Measurements from ENCODE around the gene SBF2. TPM values are rescaled to one million over a fixed set of nuclear protein-coding genes. Genes with fewer than 3 reads are reported as not detected.

The SBF2 gene
- total RNA-seq, 1 donor from 2014 or later = 30.7 TPM

GRCh38 chr11:10022764-10023163 lies 271.3 kb downstream of the SBF2 start:
- no peaks in the 10 kb centered on the region for H3K36me3 Mint-ChIP-seq (ENCODE audit: unreplicated experiment)
- no peak for DNase-seq
- no peaks in the 10 kb centered on the region for H3K4me1 Mint-ChIP-seq (ENCODE audit: low read depth, unreplicated experiment)
- H3K4me3 Mint-ChIP-seq (ENCODE audit: unreplicated experiment) = no peak overlapping the region
- no peaks in the 10 kb centered on the region for H3K9me3 Mint-ChIP-seq (ENCODE audit: unreplicated experiment)
- H3K27me3 Mint-ChIP-seq (ENCODE audit: unreplicated experiment) = peaks cover 2% of the 10 kb centered on the region
- no peak overlapping the region for H3K27ac Mint-ChIP-seq (ENCODE audit: unreplicated experiment)
- TF ChIP-seq CTCF (IDR thresholded peaks at IDR 0.05; ENCODE audit: partially characterized antibody, unreplicated experiment) = no peak

- no peak for DNase-seq
- H3K4me3 Mint-ChIP-seq (ENCODE audit: unreplicated experiment) = no peak overlapping the region
- no peak for TF ChIP-seq CTCF (IDR thresholded peaks at IDR 0.05; ENCODE audit: partially characterized antibody, unreplicated experiment)
- H3K27me3 Mint-ChIP-seq (ENCODE audit: unreplicated experiment) = no peaks in the 10 kb centered on the region
- H3K36me3 Mint-ChIP-seq (ENCODE audit: unreplicated experiment) = no peaks in the 10 kb centered on the region
- no peaks in the 10 kb centered on the region for H3K4me1 Mint-ChIP-seq (ENCODE audit: low read depth, unreplicated experiment)
- H3K27ac Mint-ChIP-seq (ENCODE audit: unreplicated experiment) = no peak overlapping the region
- H3K9me3 Mint-ChIP-seq (ENCODE audit: unreplicated experiment) = no peaks in the 10 kb centered on the region
Observed at GRCh38 chr11:10021563-10021962, 272.5 kb downstream of the SBF2 start.

GRCh38 chr11:10019906-10020682 lies 273.9 kb downstream of the SBF2 start:
- TF ChIP-seq CTCF (IDR thresholded peaks at IDR 0.05; ENCODE audit: partially characterized antibody, unreplicated experiment) = no peak
- Mint-ChIP-seq H3K36me3 (ENCODE audit: unreplicated experiment) (no peaks in the 10 kb centered on the region), H3K27me3 (ENCODE audit: unreplicated experiment) (no peaks in the 10 kb centered on the region), H3K4me1 (ENCODE audit: low read depth, unreplicated experiment) (no peaks in the 10 kb centered on the region), H3K4me3 (ENCODE audit: unreplicated experiment) (no peak overlapping the region), H3K27ac (ENCODE audit: unreplicated experiment) (no peak overlapping the region), H3K9me3 (ENCODE audit: unreplicated experiment) (no peaks in the 10 kb centered on the region)
- no peak for DNase-seq

- Mint-ChIP-seq H3K9me3 (ENCODE audit: unreplicated experiment) (no peaks in the 10 kb centered on the region), H3K36me3 (ENCODE audit: unreplicated experiment) (no peaks in the 10 kb centered on the region), H3K4me1 (ENCODE audit: low read depth, unreplicated experiment) (no peaks in the 10 kb centered on the region), H3K27me3 (ENCODE audit: unreplicated experiment) (no peaks in the 10 kb centered on the region), H3K27ac (ENCODE audit: unreplicated experiment) (no peak overlapping the region), H3K4me3 (ENCODE audit: unreplicated experiment) (no peak overlapping the region)
- no peak for DNase-seq
- no peak for TF ChIP-seq CTCF (IDR thresholded peaks at IDR 0.05; ENCODE audit: partially characterized antibody, unreplicated experiment)
Observed at GRCh38 chr11:10017911-10018310, 276.1 kb downstream of the SBF2 start.

- Mint-ChIP-seq H3K27ac (ENCODE audit: unreplicated experiment) (no peak overlapping the region), H3K4me3 (ENCODE audit: unreplicated experiment) (no peak overlapping the region), H3K27me3 (ENCODE audit: unreplicated experiment) (no peaks in the 10 kb centered on the region), H3K9me3 (ENCODE audit: unreplicated experiment) (no peaks in the 10 kb centered on the region), H3K36me3 (ENCODE audit: unreplicated experiment) (no peaks in the 10 kb centered on the region), H3K4me1 (ENCODE audit: low read depth, unreplicated experiment) (no peaks in the 10 kb centered on the region)
- TF ChIP-seq CTCF (IDR thresholded peaks at IDR 0.05; ENCODE audit: partially characterized antibody, unreplicated experiment) = no peak
- no peak for DNase-seq
Observed at GRCh38 chr11:10017050-10017449, 277.0 kb downstream of the SBF2 start.

Data from glutamatergic neuron (in vitro differentiated cells).